Measurements from ENCODE around the gene NDE1. TPM values are rescaled to one million over a fixed set of nuclear protein-coding genes. Genes with fewer than 3 reads are reported as not detected.

Gene NDE1
- total and polyA plus RNA-seq, 2 donors (not counting 1 experiment from before 2014, with no cell fraction given), result 33.5 to 149 TPM

GRCh38 chr16:15658149-15658548, 8.1 kb downstream of the NDE1 start:
- H3K9ac ChIP-seq (ENCODE audit: low read length), result no peak overlapping the region
- ChIA-PET POLR2A (interaction anchor here (4.5 kb wide), 1 partner anchor 15 kb away, joined by 17 read pairs; the partner anchor contains the start of gene MARF1), CTCF (interaction anchor here (0.6 to 2.9 kb wide), 2 partner anchors 10 to 16 kb away, joined by 3 to 16 read pairs; partner anchors contain the start of gene MARF1)
- TF ChIP-seq EZH2 (IDR thresholded peaks at IDR 0.05; ENCODE audit: borderline replicate concordance, insufficient read depth, low read depth, low read length, poor library complexity, severe bottlenecking), result no peak
- no peak for TF ChIP-seq CTCF (IDR thresholded peaks at IDR 0.05)
- WGBS (ENCODE audit: insufficient coverage), result 87% methylated on average over 3 of the region's 6 CpGs
- H3K36me3 ChIP-seq (replicated peaks in 1 of 2; ENCODE audit: control extremely low read depth in 1 of 2, control insufficient read depth in 1 of 2, extremely low read depth in 1 of 2, insufficient read depth in 2 of 2, low read length in 1 of 2), result peaks cover 0 to 20% of the 10 kb centered on the region in 2 experiments
- no peaks in the 10 kb centered on the region for H3K27me3 ChIP-seq (replicated peaks in 1 of 4; ENCODE audit: control extremely low read depth in 1 of 4, control insufficient read depth in 3 of 4, insufficient read depth in 4 of 4, low read length in 3 of 4)
- DNase-seq (no peak), ATAC-seq (ENCODE audit: low read depth) (peak; percentile 19)
- Mint-ChIP-seq H3K9me3 (ENCODE audit: insufficient read depth) (no peaks in the 10 kb centered on the region), H3K4me3 (peak overlapping the region; percentile 49), H3K27ac (peak overlapping the region; percentile 86), H3K4me1 (peaks cover 62% of the 10 kb centered on the region), H3K27me3 (no peaks in the 10 kb centered on the region)
- peak overlapping the region; percentile 61 for H3K4me2 ChIP-seq (replicated peaks; ENCODE audit: low read depth, low read length, poor library complexity, severe bottlenecking)
- no peak overlapping the region for H2AFZ ChIP-seq (ENCODE audit: insufficient read depth, low read depth, low read length, poor library complexity, severe bottlenecking)
- no peak overlapping the region for H3K4me3 ChIP-seq (ENCODE audit: control extremely low read depth in 1 of 5, extremely low read depth in 1 of 5, insufficient read depth in 1 of 5, low read depth in 2 of 5, low read length in 4 of 5)
- intact Hi-C loops (cut with micrococcal nuclease), result no loop called here
- no peaks in the 10 kb centered on the region for H3K9me3 ChIP-seq (ENCODE audit: control extremely low read depth in 1 of 3, control insufficient read depth in 2 of 3, insufficient read depth in 1 of 3, low read length in 2 of 3)
- peaks cover 91% of the 10 kb centered on the region for H3K79me2 ChIP-seq (ENCODE audit: control insufficient read depth, insufficient read depth, low read length)
- peaks cover 26 to 36% of the 10 kb centered on the region in 2 donors for H3K4me1 ChIP-seq (ENCODE audit: control insufficient read depth in 2 of 2, insufficient read depth in 2 of 2, low read length in 2 of 2)
- peak overlapping the region; percentile 72 to 89 for H3K27ac ChIP-seq (ENCODE audit: low read length in 2 of 2)
- H4K20me1 ChIP-seq (ENCODE audit: control insufficient read depth, insufficient read depth, low read length, poor library complexity, severe bottlenecking), result peaks cover 34% of the 10 kb centered on the region

- Mint-ChIP-seq H3K4me1 (peaks cover 58% of the 10 kb centered on the region), H3K4me3 (peak overlapping the region; percentile 83), H3K27ac (peak overlapping the region; percentile 95), H3K27me3 (no peaks in the 10 kb centered on the region), H3K9me3 (ENCODE audit: insufficient read depth) (no peaks in the 10 kb centered on the region)
- ChIA-PET POLR2A (interaction anchor here (0.7 to 4.5 kb wide), 5 partner anchors 9 to 1751 kb away, joined by 4 to 17 read pairs (median 4); partner anchors contain the start of gene MARF1), CTCF (interaction anchor here (0.6 to 2.9 kb wide), 2 partner anchors 10 to 16 kb away, joined by 3 to 16 read pairs; partner anchors contain the start of gene MARF1)
- no peak for TF ChIP-seq CTCF (IDR thresholded peaks at IDR 0.05)
- Histone ChIP-seq H3K4me2 (replicated peaks; ENCODE audit: low read depth, low read length, poor library complexity, severe bottlenecking) (peak overlapping the region; percentile 61), H3K36me3 (replicated peaks in 1 of 2; ENCODE audit: control extremely low read depth in 1 of 2, control insufficient read depth in 1 of 2, extremely low read depth in 1 of 2, insufficient read depth in 2 of 2, low read length in 1 of 2) (peaks cover 0 to 22% of the 10 kb centered on the region in 2 experiments), H3K4me1 (ENCODE audit: control insufficient read depth in 2 of 2, insufficient read depth in 2 of 2, low read length in 2 of 2) (peaks cover 23 to 32% of the 10 kb centered on the region in 2 donors), H3K4me3 (ENCODE audit: control extremely low read depth in 1 of 5, extremely low read depth in 1 of 5, insufficient read depth in 1 of 5, low read depth in 2 of 5, low read length in 4 of 5) (peak overlapping the region in 2 of 5 experiments; percentile 21 to 25), H3K27me3 (replicated peaks in 1 of 4; ENCODE audit: control extremely low read depth in 1 of 4, control insufficient read depth in 3 of 4, insufficient read depth in 4 of 4, low read length in 3 of 4) (no peaks in the 10 kb centered on the region), H3K9me3 (ENCODE audit: control extremely low read depth in 1 of 3, control insufficient read depth in 2 of 3, insufficient read depth in 1 of 3, low read length in 2 of 3) (no peaks in the 10 kb centered on the region), H4K20me1 (ENCODE audit: control insufficient read depth, insufficient read depth, low read length, poor library complexity, severe bottlenecking) (peaks cover 30% of the 10 kb centered on the region), H3K9ac (ENCODE audit: low read length) (peak overlapping the region; percentile 14), H3K27ac (ENCODE audit: low read length in 2 of 2) (peak overlapping the region; percentile 72 to 89), H2AFZ (ENCODE audit: insufficient read depth, low read depth, low read length, poor library complexity, severe bottlenecking) (peak overlapping the region; percentile 32), H3K79me2 (ENCODE audit: control insufficient read depth, insufficient read depth, low read length) (peaks cover 91% of the 10 kb centered on the region)
- ATAC-seq (ENCODE audit: low read depth), result no peak
- WGBS (ENCODE audit: insufficient coverage), result 81% methylated on average over 5 of the region's 5 CpGs
- DNase-seq, result no peak
- intact Hi-C loops (cut with micrococcal nuclease), result no loop called here
Observed at GRCh38 chr16:15658556-15658955, 8.5 kb downstream of the NDE1 start.
